ENCODE measurements around the gene DENND1A. TPM values are rescaled to one million over a fixed set of nuclear protein-coding genes. Genes with fewer than 3 reads are reported as not detected.

DENND1A gene
- total RNA-seq, 1 experiment from 2014 or later, result 50.1 TPM

- no peaks in the 10 kb centered on the region for H3K9me2 ChIP-seq (replicated peaks; ENCODE audit: insufficient read depth, low read length)
- H2AFZ ChIP-seq (ENCODE audit: low read length), result no peak overlapping the region
- no peak overlapping the region for H3K27ac ChIP-seq (ENCODE audit: low read length)
- H3K27me3 ChIP-seq (ENCODE audit: low read length), result no peaks in the 10 kb centered on the region
- H3K36me3 ChIP-seq (ENCODE audit: insufficient read depth, low read length), result no peaks in the 10 kb centered on the region
- no peak overlapping the region for H3K9ac ChIP-seq (ENCODE audit: low read length)
- H3K4me1 ChIP-seq (ENCODE audit: low read length), result peaks cover 11% of the 10 kb centered on the region
- DNase-seq, result no peak
- H3K4me2 ChIP-seq (ENCODE audit: low read depth, low read length, poor library complexity, severe bottlenecking), result no peak overlapping the region
- H3K9me3 ChIP-seq (ENCODE audit: low read length), result peaks cover 3% of the 10 kb centered on the region; the same call in 1 of the 2 replicates
- H3K79me2 ChIP-seq (ENCODE audit: low read length), result peaks cover 19% of the 10 kb centered on the region
- H4K20me1 ChIP-seq (ENCODE audit: insufficient read depth, low read depth, low read length), result peaks cover 35% of the 10 kb centered on the region
- H3K4me3 ChIP-seq (ENCODE audit: low read length), result no peak overlapping the region
Measured at GRCh38 chr9:123835821-123836220, 94.1 kb downstream of the DENND1A start.

GRCh38 chr9:123834889-123835562 is 94.9 kb downstream of the DENND1A start:
- no peak for DNase-seq
- Histone ChIP-seq H3K4me1 (ENCODE audit: low read length) (peaks cover 11% of the 10 kb centered on the region), H2AFZ (ENCODE audit: low read length) (no peak overlapping the region), H3K36me3 (ENCODE audit: insufficient read depth, low read length) (no peaks in the 10 kb centered on the region), H3K9ac (ENCODE audit: low read length) (no peak overlapping the region), H3K9me2 (replicated peaks; ENCODE audit: insufficient read depth, low read length) (no peaks in the 10 kb centered on the region), H4K20me1 (ENCODE audit: insufficient read depth, low read depth, low read length) (peaks cover 29% of the 10 kb centered on the region), H3K27ac (ENCODE audit: low read length) (no peak overlapping the region), H3K9me3 (ENCODE audit: low read length) (peaks cover 3% of the 10 kb centered on the region; the same call in 1 of the 2 replicates), H3K27me3 (ENCODE audit: low read length) (no peaks in the 10 kb centered on the region), H3K79me2 (ENCODE audit: low read length) (peaks cover 19% of the 10 kb centered on the region), H3K4me3 (ENCODE audit: low read length) (no peak overlapping the region), H3K4me2 (ENCODE audit: low read depth, low read length, poor library complexity, severe bottlenecking) (no peak overlapping the region)

GRCh38 chr9:123834218-123834888 is 95.6 kb downstream of the DENND1A start:
- H3K9me2 ChIP-seq (replicated peaks; ENCODE audit: insufficient read depth, low read length), result no peaks in the 10 kb centered on the region
- H2AFZ ChIP-seq (ENCODE audit: low read length), result no peak overlapping the region
- H3K4me1 ChIP-seq (ENCODE audit: low read length), result peaks cover 11% of the 10 kb centered on the region
- H3K36me3 ChIP-seq (ENCODE audit: insufficient read depth, low read length), result no peaks in the 10 kb centered on the region
- no peak overlapping the region for H3K4me3 ChIP-seq (ENCODE audit: low read length)
- no peak overlapping the region for H3K27ac ChIP-seq (ENCODE audit: low read length)
- H3K79me2 ChIP-seq (ENCODE audit: low read length), result peaks cover 19% of the 10 kb centered on the region
- H3K9me3 ChIP-seq (ENCODE audit: low read length), result peaks cover 3% of the 10 kb centered on the region; the same call in 1 of the 2 replicates
- DNase-seq, result no peak
- peaks cover 29% of the 10 kb centered on the region for H4K20me1 ChIP-seq (ENCODE audit: insufficient read depth, low read depth, low read length)
- no peak overlapping the region for H3K4me2 ChIP-seq (ENCODE audit: low read depth, low read length, poor library complexity, severe bottlenecking)
- H3K27me3 ChIP-seq (ENCODE audit: low read length), result no peaks in the 10 kb centered on the region
- H3K9ac ChIP-seq (ENCODE audit: low read length), result no peak overlapping the region

GRCh38 chr9:123832858-123833650 is 96.9 kb downstream of the DENND1A start:
- no peak overlapping the region for H3K4me2 ChIP-seq (ENCODE audit: low read depth, low read length, poor library complexity, severe bottlenecking)
- no peak overlapping the region for H3K4me3 ChIP-seq (ENCODE audit: low read length)
- H3K27ac ChIP-seq (ENCODE audit: low read length), result no peak overlapping the region
- H3K9me3 ChIP-seq (ENCODE audit: low read length), result peaks cover 3% of the 10 kb centered on the region; the same call in 1 of the 2 replicates
- peaks cover 19% of the 10 kb centered on the region for H4K20me1 ChIP-seq (ENCODE audit: insufficient read depth, low read depth, low read length)
- no peak overlapping the region for H3K9ac ChIP-seq (ENCODE audit: low read length)
- no peaks in the 10 kb centered on the region for H3K27me3 ChIP-seq (ENCODE audit: low read length)
- peaks cover 19% of the 10 kb centered on the region for H3K79me2 ChIP-seq (ENCODE audit: low read length)
- H3K36me3 ChIP-seq (ENCODE audit: insufficient read depth, low read length), result no peaks in the 10 kb centered on the region
- H2AFZ ChIP-seq (ENCODE audit: low read length), result no peak overlapping the region
- no peaks in the 10 kb centered on the region for H3K9me2 ChIP-seq (replicated peaks; ENCODE audit: insufficient read depth, low read length)
- H3K4me1 ChIP-seq (ENCODE audit: low read length), result peaks cover 11% of the 10 kb centered on the region
- DNase-seq, result no peak

GRCh38 chr9:123832176-123832575 is 97.8 kb downstream of the DENND1A start:
- Histone ChIP-seq H3K4me2 (ENCODE audit: low read depth, low read length, poor library complexity, severe bottlenecking) (no peak overlapping the region), H2AFZ (ENCODE audit: low read length) (no peak overlapping the region), H3K9ac (ENCODE audit: low read length) (no peak overlapping the region), H4K20me1 (ENCODE audit: insufficient read depth, low read depth, low read length) (peaks cover 18% of the 10 kb centered on the region), H3K27me3 (ENCODE audit: low read length) (no peaks in the 10 kb centered on the region), H3K4me3 (ENCODE audit: low read length) (no peak overlapping the region), H3K79me2 (ENCODE audit: low read length) (peaks cover 13% of the 10 kb centered on the region), H3K27ac (ENCODE audit: low read length) (no peak overlapping the region), H3K36me3 (ENCODE audit: insufficient read depth, low read length) (no peaks in the 10 kb centered on the region), H3K9me3 (ENCODE audit: low read length) (peaks cover 3% of the 10 kb centered on the region; the same call in 1 of the 2 replicates), H3K4me1 (ENCODE audit: low read length) (peaks cover 11% of the 10 kb centered on the region), H3K9me2 (replicated peaks; ENCODE audit: insufficient read depth, low read length) (no peaks in the 10 kb centered on the region)
- DNase-seq, result no peak

- 0 out of 2 replicates have a peak, but pooled peaks cover 3% of the 10 kb centered on the region for H3K79me2 ChIP-seq (ENCODE audit: low read length)
- no peak for DNase-seq
Measured at GRCh38 chr9:123828449-123828848, 101.5 kb downstream of the DENND1A start.

GRCh38 chr9:123825342-123826060 is 104.4 kb downstream of the DENND1A start:
- H3K4me1 ChIP-seq (ENCODE audit: low read length), result no peaks in the 10 kb centered on the region
- H3K4me2 ChIP-seq (ENCODE audit: low read depth, low read length, poor library complexity, severe bottlenecking), result no peak overlapping the region
- no peak overlapping the region for H3K9ac ChIP-seq (ENCODE audit: low read length)
- H3K9me2 ChIP-seq (replicated peaks; ENCODE audit: insufficient read depth, low read length), result no peaks in the 10 kb centered on the region
- H3K36me3 ChIP-seq (ENCODE audit: insufficient read depth, low read length), result no peaks in the 10 kb centered on the region
- no peaks in the 10 kb centered on the region for H3K27me3 ChIP-seq (ENCODE audit: low read length)
- no peak overlapping the region for H3K4me3 ChIP-seq (ENCODE audit: low read length)
- no peak for DNase-seq
- no peak overlapping the region for H2AFZ ChIP-seq (ENCODE audit: low read length)
- no peaks in the 10 kb centered on the region for H3K79me2 ChIP-seq (ENCODE audit: low read length)
- H3K9me3 ChIP-seq (ENCODE audit: low read length), result no peaks in the 10 kb centered on the region
- peaks cover 17% of the 10 kb centered on the region for H4K20me1 ChIP-seq (ENCODE audit: insufficient read depth, low read depth, low read length)
- H3K27ac ChIP-seq (ENCODE audit: low read length), result no peak overlapping the region

More at GRCh38 chr9:123828449-123828848, 101.5 kb downstream of the DENND1A start:
- Histone ChIP-seq H2AFZ (ENCODE audit: low read length) (no peak overlapping the region), H3K36me3 (ENCODE audit: insufficient read depth, low read length) (no peaks in the 10 kb centered on the region), H4K20me1 (ENCODE audit: insufficient read depth, low read depth, low read length) (no peaks in the 10 kb centered on the region; the same call in 1 of the 2 replicates), H3K4me2 (ENCODE audit: low read depth, low read length, poor library complexity, severe bottlenecking) (no peak overlapping the region), H3K4me3 (ENCODE audit: low read length) (no peak overlapping the region), H3K9me3 (ENCODE audit: low read length) (peaks cover 3% of the 10 kb centered on the region; the same call in 1 of the 2 replicates), H3K9me2 (replicated peaks; ENCODE audit: insufficient read depth, low read length) (no peaks in the 10 kb centered on the region), H3K27ac (ENCODE audit: low read length) (no peak overlapping the region), H3K4me1 (ENCODE audit: low read length) (no peaks in the 10 kb centered on the region), H3K9ac (ENCODE audit: low read length) (no peak overlapping the region), H3K27me3 (ENCODE audit: low read length) (no peaks in the 10 kb centered on the region)

Measured in Karpas-422 (cell line).